SK-N-SH treated with all-trans-retinoic acid at 6 μM for 48 hours (cell line): Measurements from ENCODE around the gene TJP3.

ENCODE experiments used
- CREB5 ChIP-seq: fragments of 250-450 bp; sonication (Bioruptor Pico); IDR thresholded peaks from 2 replicates; pipeline ENCODE4 v1.5.1; 2020; ENCODE audit warnings: low read depth, mild to moderate bottlenecking, moderate library complexity
- CSDC2 ChIP-seq: fragments of 250-450 bp; sonication (Bioruptor Pico); IDR thresholded peaks from 2 replicates; pipeline ENCODE4 v1.5.0; 2020; ENCODE audit warnings: mild to moderate bottlenecking, moderate library complexity
- CSRNP3 ChIP-seq: fragments of 250-450 bp; sonication (Bioruptor Pico); IDR thresholded peaks from 2 replicates; pipeline ENCODE4 v1.5.1; 2021; ENCODE audit warnings: mild to moderate bottlenecking, moderate library complexity
- PATZ1 ChIP-seq: fragments of 250-450 bp; sonication (Bioruptor Pico); IDR thresholded peaks from 2 replicates; pipeline ENCODE4 v1.8.0; 2020; ENCODE audit warnings: mild to moderate bottlenecking, moderate library complexity, borderline replicate concordance
- POU6F1 ChIP-seq: fragments of 250-450 bp; sonication (Bioruptor Pico); IDR thresholded peaks from 2 replicates; pipeline ENCODE4 v1.8.0; 2021; ENCODE audit warnings: low read depth, mild to moderate bottlenecking, moderate library complexity, borderline replicate concordance
- RARB ChIP-seq: fragments of 250-450 bp; sonication (Bioruptor Pico); IDR thresholded peaks from 2 replicates; pipeline ENCODE4 v1.8.0; 2021; ENCODE audit warnings: mild to moderate bottlenecking, moderate library complexity
- TCF4 ChIP-seq: fragments of 250-450 bp; sonication (Bioruptor Pico); IDR thresholded peaks from 2 replicates; pipeline ENCODE4 v1.8.0; 2021; ENCODE audit warnings: mild to moderate bottlenecking, moderate library complexity, borderline replicate concordance
- TOX ChIP-seq: fragments of 250-450 bp; sonication (Bioruptor Pico); IDR thresholded peaks from 2 replicates; pipeline ENCODE4 v1.8.0; 2021; ENCODE audit warnings: mild to moderate bottlenecking, moderate library complexity, borderline replicate concordance
- ZC3H10 ChIP-seq: fragments of 250-450 bp; sonication (Bioruptor Pico); IDR thresholded peaks from 2 replicates; pipeline ENCODE4 v1.5.1; 2021; ENCODE audit warnings: mild to moderate bottlenecking, moderate library complexity
- ZFP3 ChIP-seq: fragments of 250-450 bp; sonication (Bioruptor Pico); IDR thresholded peaks from 2 replicates; pipeline ENCODE4 v1.5.0; 2020; ENCODE audit warnings: mild to moderate bottlenecking, moderate library complexity
- ZFP30 ChIP-seq: fragments of 450-650 bp; formaldehyde crosslinking; IDR thresholded peaks from 2 replicates; pipeline ENCODE4 v1.5.0; 2022; ENCODE audit warnings: mild to moderate bottlenecking, moderate library complexity
- ZNF565 ChIP-seq: fragments of 450-650 bp; formaldehyde crosslinking; conservative IDR thresholded peaks from 2 replicates; pipeline ENCODE4 v1.5.0; 2020; ENCODE audit warnings: low read depth, mild to moderate bottlenecking, moderate library complexity
- ZNF70 ChIP-seq: fragments of 450-650 bp; formaldehyde crosslinking; IDR thresholded peaks from 2 replicates; pipeline ENCODE4 v1.5.0; 2020; ENCODE audit warnings: mild to moderate bottlenecking, moderate library complexity
- ZNF8 ChIP-seq: fragments of 450-650 bp; formaldehyde crosslinking; IDR thresholded peaks from 2 replicates; pipeline ENCODE4 v1.5.0; 2020; ENCODE audit warnings: mild to moderate bottlenecking, moderate library complexity

- no peak for TF ChIP-seq CSDC2 (CRISPR knock-in tag)
- no peak for TF ChIP-seq ZFP30
- no peak for TF ChIP-seq CSRNP3
- TF ChIP-seq ZC3H10 (CRISPR knock-in tag): no peak
- TF ChIP-seq ZNF70 (CRISPR knock-in tag): no peak
- TF ChIP-seq ZNF565 (CRISPR knock-in tag): no peak
- TF ChIP-seq PATZ1 (CRISPR knock-in tag): no peak
- TF ChIP-seq TOX (CRISPR knock-in tag): no peak
- no peak for TF ChIP-seq RARB (CRISPR knock-in tag)
- TF ChIP-seq POU6F1 (CRISPR knock-in tag): no peak
- TF ChIP-seq ZNF8 (CRISPR knock-in tag): no peak
- TF ChIP-seq CREB5: no peak
- TF ChIP-seq ZFP3: no peak
- TF ChIP-seq TCF4: no peak
Measured at GRCh38 chr19:3771906-3772455, 63.8 kb downstream of the TJP3 start, which contains the start of gene RAX2.
